Retinal pigment epithelial cell (primary cell): ENCODE data around the gene UBE2L3.

ENCODE experiments used
- DNase-seq: peaks from one replicate; pipeline ENCODE4 v3.0.0-alpha.2; 2010; ENCODE audit warnings: low read depth
- H3K4me3 ChIP-seq: 2 replicates; pipeline ENCODE4 v1.5.1; 2011; ENCODE audit warnings: mild to moderate bottlenecking, low read length, control low read depth, moderate library complexity
- CTCF ChIP-seq: conservative IDR thresholded peaks from 2 replicates; pipeline ENCODE4 v1.5.1; 2011; ENCODE audit warnings: low read depth, low read length, control low read depth, inconsistent platforms

UBE2L3 gene

GRCh38 chr22:21622011-21622918, 54.8 kb downstream of the UBE2L3 start:
- H3K4me3 ChIP-seq = no peak overlapping the region
- no peak for TF ChIP-seq CTCF
- no peak for DNase-seq

- DNase-seq = no peak
- no peak for TF ChIP-seq CTCF
- no peak overlapping the region for H3K4me3 ChIP-seq
Measured at GRCh38 chr22:21622919-21623647, 55.6 kb downstream of the UBE2L3 start.

- no peak overlapping the region for H3K4me3 ChIP-seq
- TF ChIP-seq CTCF = no peak
Measured at GRCh38 chr22:21623648-21623970, 56.1 kb downstream of the UBE2L3 start.

GRCh38 chr22:21624120-21624879, 56.8 kb downstream of the UBE2L3 start:
- no peak overlapping the region for H3K4me3 ChIP-seq
- no peak for DNase-seq
- TF ChIP-seq CTCF = peak; percentile 73

More at GRCh38 chr22:21623648-21623970, 56.1 kb downstream of the UBE2L3 start:
- DNase-seq = no peak

GRCh38 chr22:21624880-21625791, 57.6 kb downstream of the UBE2L3 start:
- H3K4me3 ChIP-seq = no peak overlapping the region
- no peak for TF ChIP-seq CTCF
- DNase-seq = no peak

- no peak overlapping the region for H3K4me3 ChIP-seq
- TF ChIP-seq CTCF = no peak
Measured at GRCh38 chr22:21626073-21626734, 58.7 kb downstream of the UBE2L3 start.

More at GRCh38 chr22:21626073-21626734, 58.7 kb downstream of the UBE2L3 start:
- DNase-seq = no peak
